NCI-H510A treated with DMSO at 0.1 percent for 48 hours (cell line): ENCODE data around the gene KRTAP4-9.
"Not testable (repeated sequence)": the region's sequence is repeated elsewhere in the genome, so short reads cannot be mapped to it uniquely, and the experiment has no call there.

Experiments
- DNase-seq: peaks from one replicate; lab custom pipeline; 2025; lab: John Stamatoyannopoulos, UW

KRTAP4-9 gene

DNA sequence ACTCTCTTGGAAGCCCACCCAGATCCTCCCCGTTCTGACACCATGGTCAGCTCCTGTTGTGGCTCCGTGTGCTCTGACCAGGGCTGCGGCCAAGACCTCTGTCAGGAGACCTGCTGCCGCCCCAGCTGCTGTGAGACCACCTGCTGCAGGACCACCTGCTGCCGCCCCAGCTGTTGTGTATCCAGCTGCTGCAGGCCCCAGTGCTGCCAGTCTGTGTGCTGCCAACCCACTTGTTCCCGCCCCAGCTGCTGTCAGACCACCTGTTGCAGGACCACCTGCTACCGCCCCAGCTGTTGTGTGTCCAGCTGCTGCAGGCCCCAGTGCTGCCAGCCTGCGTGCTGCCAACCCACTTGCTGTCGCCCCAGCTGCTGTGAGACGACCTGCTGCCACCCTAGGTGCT lies at the start of gene KRTAP4-9:
Gene KRTAP4-9, plus strand, starts transcription at position 43 of the 400 bp plus-strand sequence. Its CDS starts 0 bp downstream, at position 43.
- DNase-seq, result not testable (repeated sequence)

- DNase-seq, result no peak
These were observed 47.6 kb upstream of the KRTAP4-9 start for GRCh38 chr17:41057547-41057946.

GRCh38 chr17:41058741-41059140 lies 46.4 kb upstream of the KRTAP4-9 start:
- no peak for DNase-seq

- DNase-seq, result not testable (repeated sequence)
These were observed 45.7 kb upstream of the KRTAP4-9 start for GRCh38 chr17:41059276-41060051.

- DNase-seq, result no peak
These were observed 45.1 kb upstream of the KRTAP4-9 start, which contains the start of gene KRTAP2-3 for GRCh38 chr17:41060052-41060604. KRTAP2-3 (minus strand) TSS chr17:41060114; CDS start chr17:41060050, 64 bp downstream.

DNA sequence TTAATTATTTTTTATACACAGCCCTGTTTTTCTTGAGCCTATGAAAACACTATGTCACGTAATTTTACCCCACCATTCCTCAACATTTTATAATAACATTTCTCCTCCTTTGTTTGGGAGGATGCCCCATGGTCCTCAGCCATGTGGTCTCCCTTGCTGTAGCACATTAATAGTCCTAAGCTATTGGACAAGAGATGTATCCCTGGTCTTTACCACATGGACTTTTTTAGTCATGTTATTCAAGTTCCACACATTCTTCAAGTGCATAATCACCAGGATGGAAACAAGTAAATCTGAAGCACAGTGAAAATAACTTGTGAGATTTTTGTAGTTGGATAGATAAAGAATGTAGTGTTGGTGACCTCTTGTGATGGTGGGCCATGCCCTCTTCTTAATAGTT lies 43.2 kb upstream of the KRTAP4-9 start:
- no peak for DNase-seq

DNA sequence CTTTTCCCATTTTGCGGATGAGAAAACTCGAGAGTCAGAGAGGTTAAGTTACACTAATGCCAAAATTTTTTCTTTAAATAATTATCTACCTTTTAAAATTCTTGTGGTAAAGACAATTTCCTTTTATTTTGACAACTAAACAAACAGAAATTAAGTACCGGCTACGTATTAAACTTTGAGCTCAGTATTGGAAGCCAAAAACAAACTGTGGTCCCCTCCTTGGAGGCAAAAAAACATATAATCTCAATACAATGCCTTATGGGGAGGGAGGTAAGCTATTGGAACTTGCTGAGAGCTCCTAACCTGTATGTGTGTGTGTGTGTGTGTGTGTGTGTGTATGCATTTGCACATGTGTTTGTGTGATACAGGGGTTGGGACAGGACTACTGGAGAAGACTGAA lies 41.7 kb upstream of the KRTAP4-9 start:
- no peak for DNase-seq

GRCh38 chr17:41064301-41064700 lies 40.9 kb upstream of the KRTAP4-9 start:
- DNase-seq, result no peak

DNA sequence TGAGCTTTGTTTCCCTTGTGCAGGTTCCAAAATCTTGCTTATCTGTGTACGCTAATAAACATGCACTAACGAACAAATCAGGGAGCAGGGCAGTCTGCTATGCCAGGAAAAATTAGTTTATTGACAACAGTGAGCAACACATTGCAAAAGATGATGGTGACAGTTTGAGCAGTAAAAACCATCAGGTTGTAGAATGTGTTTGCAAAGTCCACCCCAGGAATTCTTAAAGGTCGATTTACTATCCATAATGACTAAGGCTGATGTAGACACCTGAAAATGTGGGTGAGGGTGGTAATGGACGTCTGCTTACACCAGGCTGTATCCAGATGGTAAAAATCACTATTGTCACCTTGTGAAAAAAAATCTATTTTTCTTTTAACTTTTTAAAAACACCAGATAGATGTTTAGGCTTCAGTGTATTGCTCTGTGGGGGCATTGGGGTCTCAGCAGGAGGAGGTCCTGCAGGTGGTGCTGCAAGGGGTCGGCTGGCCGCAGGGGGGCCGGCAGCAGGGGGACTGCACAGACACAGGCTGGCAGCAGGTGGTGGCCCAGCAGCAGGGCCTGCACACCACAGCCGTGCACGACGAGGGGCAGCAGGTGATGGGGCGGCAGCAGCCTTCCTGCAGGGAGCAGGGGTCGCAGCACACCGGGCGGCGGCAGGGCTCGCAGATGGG lies 40.0 kb upstream of the KRTAP4-9 start:
- DNase-seq, result not testable (repeated sequence)

DNA sequence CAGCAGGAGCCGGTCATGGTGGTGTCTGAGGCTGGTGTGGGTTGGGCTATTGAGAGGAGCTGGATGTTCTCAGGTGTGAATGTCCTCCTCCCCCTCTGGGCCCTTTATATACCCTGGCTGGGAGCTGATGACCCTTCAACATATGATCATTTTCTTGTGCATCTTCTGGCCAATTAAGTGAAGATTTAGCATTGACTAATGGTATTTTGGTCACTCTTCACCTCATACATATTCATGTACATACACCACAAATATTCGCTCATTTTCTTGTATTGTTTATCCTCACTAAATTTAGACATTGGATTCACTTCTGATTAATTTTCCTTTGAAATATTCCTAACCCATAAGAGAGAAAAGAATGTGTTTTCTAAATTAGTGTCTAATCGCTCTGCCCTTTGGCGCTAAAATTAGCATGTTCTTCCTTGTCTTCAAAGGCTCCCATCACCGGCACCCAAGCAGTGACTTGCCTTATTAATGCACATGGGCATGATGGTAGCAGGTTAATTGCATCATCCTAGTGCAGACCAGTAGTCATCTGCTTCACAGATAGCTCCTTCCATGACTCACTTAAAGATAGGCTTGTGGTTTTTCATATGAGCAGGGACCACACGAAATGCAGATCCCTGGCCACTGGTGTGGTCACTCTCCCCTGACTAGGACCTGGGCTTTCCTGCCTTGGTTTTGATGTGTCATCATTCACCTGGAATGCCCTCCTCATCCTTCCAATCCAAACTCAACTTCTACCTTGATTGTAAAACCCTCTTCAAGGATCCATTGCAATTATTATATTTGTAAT lies 39.2 kb upstream of the KRTAP4-9 start, which contains the start of gene KRTAP2-4:
Gene KRTAP2-4, minus strand, starts transcription at position 51 of the 796 bp plus-strand sequence. Its CDS starts 34 bp downstream, at position 17.
- DNase-seq, result no peak

DNA sequence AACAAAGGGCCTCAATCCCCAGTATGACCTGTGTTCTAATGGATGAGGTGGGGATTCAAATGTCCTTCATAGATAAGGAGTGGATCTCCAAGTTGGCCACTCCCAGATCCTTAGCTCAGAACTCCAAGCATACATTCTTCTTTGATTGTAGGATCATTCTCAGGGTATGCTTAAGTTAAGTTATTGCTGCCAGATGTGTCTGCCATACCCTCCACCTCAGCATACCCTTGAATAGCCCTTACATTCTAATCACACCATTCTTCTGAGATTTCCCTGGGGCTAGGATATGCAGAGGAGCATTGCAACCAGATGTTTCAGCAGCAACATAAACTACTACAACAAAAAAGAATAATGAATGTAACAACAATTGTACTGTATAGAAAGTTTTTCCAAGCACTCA lies 37.9 kb upstream of the KRTAP4-9 start:
- no peak for DNase-seq

DNA sequence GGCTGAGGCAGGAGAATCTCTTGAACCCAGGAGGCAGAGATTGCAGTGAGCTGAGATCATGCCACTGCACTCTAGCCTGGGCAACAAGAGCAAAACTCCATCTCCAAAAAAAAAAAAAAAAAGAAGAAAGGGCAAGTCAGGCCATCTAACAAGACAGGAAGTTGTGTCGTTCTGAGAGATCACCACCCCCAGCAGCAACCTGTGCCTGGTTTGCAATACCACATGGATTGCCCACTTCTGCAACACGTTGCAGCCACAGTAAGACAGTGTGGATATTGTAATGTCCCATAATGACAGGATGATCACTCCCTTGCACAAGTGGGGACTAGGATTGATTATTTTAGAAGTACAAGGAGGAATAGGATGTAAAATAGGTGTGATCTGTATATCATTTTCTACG lies 36.2 kb upstream of the KRTAP4-9 start:
- DNase-seq, result no peak

DNA sequence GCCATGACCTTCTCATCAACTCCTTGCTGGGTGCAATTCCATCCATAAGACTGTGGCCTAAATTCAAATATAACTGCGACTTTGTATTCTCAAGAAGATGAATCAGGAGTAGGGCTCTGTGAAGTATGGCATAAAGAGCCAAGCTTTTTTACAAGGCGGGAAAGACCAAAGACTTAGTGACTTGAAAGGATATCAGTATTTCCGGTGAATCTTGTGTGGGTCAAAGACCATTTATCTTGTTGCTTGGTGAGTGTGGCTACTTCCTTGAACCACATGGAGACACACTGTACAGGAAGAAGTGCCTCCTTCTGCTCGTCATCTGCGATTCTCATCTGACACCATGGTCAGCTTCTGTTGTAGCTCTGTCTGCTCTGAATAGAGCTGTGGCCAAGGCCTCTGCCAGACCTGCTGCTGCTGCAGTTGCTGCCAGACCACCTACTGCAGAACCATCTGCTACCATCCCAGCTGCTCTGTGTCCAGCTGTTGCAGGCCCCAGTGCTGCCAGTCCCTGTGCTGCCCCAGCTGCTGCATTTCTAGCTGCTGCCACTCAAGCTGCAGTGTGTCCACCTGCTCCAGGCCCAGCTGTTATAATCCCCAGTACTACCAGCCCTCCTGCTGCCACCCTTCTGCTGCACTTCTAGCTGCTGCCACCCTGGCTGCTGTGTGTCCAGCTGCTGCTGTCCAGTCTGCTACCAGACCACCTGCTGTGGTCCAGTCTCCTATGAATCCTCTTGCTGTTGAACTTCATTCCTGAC lies 33.4 kb upstream of the KRTAP4-9 start:
- no peak for DNase-seq

DNA sequence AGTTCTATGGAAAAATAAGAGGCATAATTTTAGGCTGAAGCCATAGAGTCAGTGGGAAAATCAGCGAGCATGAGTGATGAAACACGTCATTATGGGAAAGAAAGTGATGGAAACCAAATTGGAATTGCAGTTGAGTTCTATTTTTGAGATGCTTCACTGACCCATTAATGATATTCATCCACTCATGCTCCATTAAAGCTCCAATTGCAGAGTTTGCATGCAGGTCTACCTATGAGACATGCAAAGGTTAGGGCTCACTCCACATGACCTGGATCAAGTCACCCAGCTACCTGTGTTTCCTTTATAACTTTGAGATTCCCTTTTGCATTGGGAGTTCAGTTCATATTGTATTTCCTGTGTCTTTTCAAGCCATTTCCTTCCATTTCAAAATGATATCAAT lies 31.5 kb upstream of the KRTAP4-9 start:
- DNase-seq, result no peak

DNA sequence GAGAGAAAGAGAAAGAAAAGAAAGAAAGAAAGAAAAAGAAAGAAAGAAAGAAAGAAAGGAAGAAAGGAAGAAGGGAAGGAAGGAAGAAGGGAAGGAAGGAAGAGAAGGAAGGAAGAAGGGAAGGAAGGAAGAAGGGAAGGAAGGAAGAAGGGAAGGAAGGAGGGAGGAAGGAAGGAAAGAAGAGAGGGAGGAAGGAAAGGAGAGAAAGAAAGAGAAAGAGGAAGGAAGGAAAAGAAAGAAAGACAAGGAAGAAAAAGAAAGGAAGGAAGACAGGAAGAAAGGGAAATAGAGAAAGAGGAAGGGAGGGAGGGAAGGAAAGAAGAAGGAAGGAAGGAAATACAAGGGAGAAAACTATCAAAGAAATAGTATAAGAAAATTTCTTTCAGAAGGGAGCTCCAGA lies 28.4 kb upstream of the KRTAP4-9 start:
- no peak for DNase-seq

GRCh38 chr17:41082626-41083025 lies 22.6 kb upstream of the KRTAP4-9 start:
- DNase-seq, result no peak

DNA sequence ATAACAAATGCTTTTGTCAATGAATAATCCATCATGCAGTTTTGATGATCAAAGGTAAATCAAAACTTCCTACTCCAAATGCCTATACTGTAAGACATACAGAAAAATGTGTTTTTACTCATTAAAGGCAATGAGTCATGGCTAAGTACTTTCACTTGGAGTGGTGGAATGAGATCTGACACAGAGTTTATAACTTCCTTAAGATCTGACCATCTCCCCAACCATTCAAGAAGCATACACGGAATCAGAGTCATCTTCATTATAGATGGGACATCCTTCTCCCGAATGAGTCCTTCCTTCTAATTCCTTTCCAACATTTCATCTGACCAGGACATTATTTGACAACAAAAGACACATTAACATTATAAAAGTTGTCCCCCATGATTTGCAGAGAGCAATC lies 21.8 kb upstream of the KRTAP4-9 start:
- DNase-seq, result not testable (repeated sequence)

DNA sequence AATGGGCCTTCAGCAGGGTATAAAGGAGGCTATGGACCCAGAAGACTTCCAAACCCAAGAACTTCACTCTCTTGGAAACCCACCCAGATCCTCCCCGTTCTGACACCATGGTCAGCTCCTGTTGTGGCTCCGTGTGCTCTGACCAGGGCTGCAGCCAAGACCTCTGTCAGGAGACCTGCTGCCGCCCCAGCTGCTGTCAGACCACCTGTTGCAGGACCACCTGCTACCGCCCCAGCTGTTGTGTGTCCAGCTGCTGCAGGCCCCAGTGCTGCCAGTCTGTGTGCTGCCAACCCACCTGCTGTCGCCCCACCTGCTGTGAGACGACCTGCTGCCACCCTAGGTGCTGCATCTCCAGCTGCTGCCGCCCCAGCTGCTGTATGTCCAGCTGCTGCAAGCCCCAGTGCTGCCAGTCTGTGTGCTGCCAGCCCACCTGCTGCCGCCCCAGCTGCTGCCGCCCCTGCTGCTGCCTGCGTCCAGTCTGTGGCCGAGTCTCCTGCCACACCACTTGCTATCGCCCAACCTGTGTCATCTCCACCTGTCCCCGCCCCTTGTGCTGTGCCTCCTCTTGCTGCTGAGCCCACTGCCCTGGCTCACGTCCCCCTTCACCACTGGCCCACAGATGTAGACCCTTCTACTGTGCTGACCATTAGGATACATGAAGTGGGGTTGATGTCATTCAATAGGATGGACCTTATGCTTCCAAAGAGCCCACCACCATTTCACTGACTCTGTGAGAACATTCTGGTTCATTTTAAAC lies 20.9 kb upstream of the KRTAP4-9 start, which contains the start of gene KRTAP4-7:
Gene KRTAP4-7, plus strand, starts transcription at position 51 of the 757 bp plus-strand sequence. Its CDS starts 57 bp downstream, at position 108.
- DNase-seq, result not testable (repeated sequence)

- DNase-seq, result not testable (repeated sequence)
These were observed 16.3 kb upstream of the KRTAP4-9 start for GRCh38 chr17:41088760-41089352.

- no peak for DNase-seq
These were observed 9.1 kb upstream of the KRTAP4-9 start for GRCh38 chr17:41096055-41096454.
